ENCODE results near the gene PCDHB6.

DNA sequence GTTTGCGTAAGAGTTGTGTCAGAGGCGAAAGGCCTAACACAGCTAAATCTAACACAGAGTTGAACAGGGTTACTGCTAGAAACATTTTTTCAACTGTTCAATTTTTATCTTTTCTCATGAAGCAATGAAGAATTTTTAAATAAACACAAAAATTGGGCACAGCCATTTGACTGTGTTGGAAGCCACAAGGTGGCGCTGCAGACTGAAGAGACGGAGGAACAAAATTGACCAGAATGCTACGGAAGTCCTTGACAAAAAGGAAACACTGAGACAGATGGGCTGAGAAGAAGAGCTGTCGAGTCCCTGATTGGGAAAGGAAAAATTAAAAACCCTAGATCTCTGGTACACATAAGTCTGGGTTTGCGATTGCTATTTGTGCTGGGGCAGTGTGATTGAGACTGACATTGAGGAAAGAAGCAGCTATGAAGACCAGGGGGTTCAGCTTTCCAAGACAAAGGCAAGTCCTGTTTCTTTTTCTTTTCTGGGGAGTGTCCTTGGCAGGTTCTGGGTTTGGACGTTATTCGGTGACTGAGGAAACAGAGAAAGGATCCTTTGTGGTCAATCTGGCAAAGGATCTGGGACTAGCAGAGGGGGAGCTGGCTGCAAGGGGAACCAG, 37.1 kb downstream of the PCDHB6 start, which contains the start of gene PCDHB9:
- no peak for TF ChIP-seq TCF12 (IDR thresholded peaks at IDR 0.05)
- TF ChIP-seq SMC3 (IDR thresholded peaks at IDR 0.05; ENCODE audit: low read depth, low read length), result peak; percentile 29
- TF ChIP-seq TAF1 (IDR thresholded peaks at IDR 0.05; ENCODE audit: borderline replicate concordance, low read depth, low read length), result no peak
- TF ChIP-seq POLR2AphosphoS5 (IDR thresholded peaks at IDR 0.05; ENCODE audit: low read depth, low read length), result no peak
- TF ChIP-seq, protein P1, sequence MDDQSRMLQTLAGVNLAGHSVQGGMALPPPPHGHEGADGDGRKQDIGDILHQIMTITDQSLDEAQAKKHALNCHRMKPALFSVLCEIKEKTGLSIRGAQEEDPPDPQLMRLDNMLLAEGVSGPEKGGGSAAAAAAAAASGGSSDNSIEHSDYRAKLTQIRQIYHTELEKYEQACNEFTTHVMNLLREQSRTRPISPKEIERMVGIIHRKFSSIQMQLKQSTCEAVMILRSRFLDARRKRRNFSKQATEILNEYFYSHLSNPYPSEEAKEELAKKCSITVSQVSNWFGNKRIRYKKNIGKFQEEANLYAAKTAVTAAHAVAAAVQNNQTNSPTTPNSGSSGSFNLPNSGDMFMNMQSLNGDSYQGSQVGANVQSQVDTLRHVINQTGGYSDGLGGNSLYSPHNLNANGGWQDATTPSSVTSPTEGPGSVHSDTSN (IDR thresholded peaks at IDR 0.05), result no peak
- TF ChIP-seq, protein P2, sequence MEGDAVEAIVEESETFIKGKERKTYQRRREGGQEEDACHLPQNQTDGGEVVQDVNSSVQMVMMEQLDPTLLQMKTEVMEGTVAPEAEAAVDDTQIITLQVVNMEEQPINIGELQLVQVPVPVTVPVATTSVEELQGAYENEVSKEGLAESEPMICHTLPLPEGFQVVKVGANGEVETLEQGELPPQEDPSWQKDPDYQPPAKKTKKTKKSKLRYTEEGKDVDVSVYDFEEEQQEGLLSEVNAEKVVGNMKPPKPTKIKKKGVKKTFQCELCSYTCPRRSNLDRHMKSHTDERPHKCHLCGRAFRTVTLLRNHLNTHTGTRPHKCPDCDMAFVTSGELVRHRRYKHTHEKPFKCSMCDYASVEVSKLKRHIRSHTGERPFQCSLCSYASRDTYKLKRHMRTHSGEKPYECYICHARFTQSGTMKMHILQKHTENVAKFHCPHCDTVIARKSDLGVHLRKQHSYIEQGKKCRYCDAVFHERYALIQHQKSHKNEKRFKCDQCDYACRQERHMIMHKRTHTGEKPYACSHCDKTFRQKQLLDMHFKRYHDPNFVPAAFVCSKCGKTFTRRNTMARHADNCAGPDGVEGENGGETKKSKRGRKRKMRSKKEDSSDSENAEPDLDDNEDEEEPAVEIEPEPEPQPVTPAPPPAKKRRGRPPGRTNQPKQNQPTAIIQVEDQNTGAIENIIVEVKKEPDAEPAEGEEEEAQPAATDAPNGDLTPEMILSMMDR (IDR thresholded peaks at IDR 0.05), result peak; percentile 71
- no peak for TF ChIP-seq YY1 (IDR thresholded peaks at IDR 0.05; ENCODE audit: low read depth)
- no peak for TF ChIP-seq GABPA (IDR thresholded peaks at IDR 0.05; ENCODE audit: low read depth)
- TF ChIP-seq RCOR1 (IDR thresholded peaks at IDR 0.05; ENCODE audit: low read length), result no peak
- TF ChIP-seq RFX5 (IDR thresholded peaks at IDR 0.05; ENCODE audit: low read length), result no peak

Data from SK-N-SH (cell line).